NCI-H510A treated with DMSO at 0.1 percent for 48 hours (cell line): ENCODE measurements around the gene ACTR3C.
A peak's percentile ranks its signal among the peaks of the same experiment; 100 is the strongest.
"Not testable (repeated sequence)": the region's sequence is repeated elsewhere in the genome, so short reads cannot be mapped to it uniquely, and the experiment has no call there.

Source experiments
- DNase-seq: peaks from one replicate; lab custom pipeline; 2025; lab: John Stamatoyannopoulos, UW

ACTR3C gene

GRCh38 chr7:150335774-150336112 is 12.4 kb upstream of the ACTR3C start:
- DNase-seq = no peak

- DNase-seq = no peak
Observed at GRCh38 chr7:150335108-150335773, 11.9 kb upstream of the ACTR3C start.

GRCh38 chr7:150334108-150334507 is 10.8 kb upstream of the ACTR3C start:
- no peak for DNase-seq

- no peak for DNase-seq
Observed at GRCh38 chr7:150333659-150334058, 10.3 kb upstream of the ACTR3C start.

GRCh38 chr7:150332852-150333635 is 9.7 kb upstream of the ACTR3C start:
- DNase-seq = no peak

GRCh38 chr7:150330211-150330885 is 7.0 kb upstream of the ACTR3C start:
- no peak for DNase-seq

GRCh38 chr7:150329331-150330120 is 6.2 kb upstream of the ACTR3C start:
- DNase-seq = no peak

GRCh38 chr7:150327308-150327707 is 4.0 kb upstream of the ACTR3C start:
- no peak for DNase-seq

GRCh38 chr7:150326657-150327268 is 3.4 kb upstream of the ACTR3C start:
- DNase-seq = no peak

GRCh38 chr7:150325901-150326300 is 2.6 kb upstream of the ACTR3C start:
- DNase-seq = no peak

- DNase-seq = no peak
Observed at GRCh38 chr7:150325110-150325611, 1.8 kb upstream of the ACTR3C start.

- DNase-seq = peak; percentile 7
Observed at GRCh38 chr7:150324373-150324961, 1.1 kb upstream of the ACTR3C start.

GRCh38 chr7:150323682-150324372 is 482 bp upstream of the ACTR3C start:
- DNase-seq = no peak

- DNase-seq = peak; percentile 3
Observed at GRCh38 chr7:150322114-150322832, 1.1 kb downstream of the ACTR3C start.

GRCh38 chr7:150321788-150322113 is 1.6 kb downstream of the ACTR3C start:
- no peak for DNase-seq

GRCh38 chr7:150317748-150318444 is 5.4 kb downstream of the ACTR3C start:
- DNase-seq = no peak

GRCh38 chr7:150316987-150317386 is 6.4 kb downstream of the ACTR3C start:
- DNase-seq = not testable (repeated sequence)

GRCh38 chr7:150314639-150315239 is 8.6 kb downstream of the ACTR3C start:
- no peak for DNase-seq

- DNase-seq = no peak
Observed at GRCh38 chr7:150313870-150314269, 9.5 kb downstream of the ACTR3C start.
